Panc1 (cell line): ENCODE measurements around the gene SOX12. TPM values are rescaled to one million over a fixed set of nuclear protein-coding genes. Genes with fewer than 3 reads are reported as not detected.

ENCODE experiments used
- ATAC-seq: fragments of 200-7000 bp; cut with Tn5 transposase; 2 replicates; pipeline ENCODE4 v1.9.1; 2020; ENCODE audit warnings: mild to moderate bottlenecking, moderate library complexity
- BruUV-seq: library from RNA; stranded (reverse); fragments of 400-500 nt; replicated peaks from 2 replicates; lab custom pipeline; 2021; lab: Mats Ljungman, UMichigan
- CTCF ChIA-PET: fragments of 300-600 bp; sonication (Branson Sonifier 250); formaldehyde crosslinking; loops from one replicate; lab custom pipeline; 2022; ENCODE audit warnings: antibody characterized with exemption; lab: Charles Lee
- POLR2A ChIA-PET: fragments of 300-600 bp; sonication (Branson Sonifier 250); formaldehyde crosslinking; loops from one replicate; lab custom pipeline; 2022; ENCODE audit warnings: antibody characterized with exemption; lab: Charles Lee
- DNase-seq: peaks from one replicate; pipeline ENCODE4 v3.0.0-alpha.2; 2010; ENCODE audit warnings: low read depth, low spot score
- H3K27ac ChIP-seq: 2 replicates; pipeline ENCODE4 v1.5.1; 2011; ENCODE audit warnings: mild to moderate bottlenecking, low read length, inconsistent platforms
- H3K27me3 ChIP-seq: fragments of 200-500 bp; sonication (Bioruptor generic); 2 replicates; pipeline ENCODE4 v1.6.0; 2014; ENCODE audit warnings: low read length, inconsistent platforms; ENCODE audit not compliant: control insufficient read depth, insufficient read depth
- H3K36me3 ChIP-seq: fragments of 200-500 bp; sonication (Bioruptor generic); 2 replicates; pipeline ENCODE4 v1.5.1; 2014; ENCODE audit warnings: inconsistent platforms, mild to moderate bottlenecking, low read length, moderate library complexity; ENCODE audit not compliant: control insufficient read depth, insufficient read depth
- H3K4me1 ChIP-seq: 2 replicates; pipeline ENCODE4 v1.5.1; 2011; ENCODE audit warnings: inconsistent platforms, mild to moderate bottlenecking, low read length, moderate library complexity; ENCODE audit not compliant: control insufficient read depth, insufficient read depth
- H3K4me3 ChIP-seq, 2 experiments: 2 replicates each; pipeline ENCODE4 v1.5.1; 2011 to 2012; ENCODE audit warnings: low read depth in 2 of 2, low read length in 2 of 2, mild to moderate bottlenecking in 2 of 2, inconsistent platforms in 1 of 2, moderate library complexity in 1 of 2
- H3K9me3 ChIP-seq: fragments of 200-500 bp; sonication (Bioruptor generic); 2 replicates; pipeline ENCODE4 v1.5.1; 2014; ENCODE audit warnings: low read depth, mild to moderate bottlenecking, inconsistent platforms, low read length, moderate library complexity; ENCODE audit not compliant: control insufficient read depth, insufficient read depth
- POLR2AphosphoS5 ChIP-seq: IDR thresholded peaks from 2 replicates; pipeline ENCODE4 v1.6.1; 2012; ENCODE audit warnings: mild to moderate bottlenecking, low read depth, low read length, moderate library complexity
- SIN3A ChIP-seq: IDR thresholded peaks from 2 replicates; pipeline ENCODE4 v1.6.1; 2012; ENCODE audit warnings: low read depth, mild to moderate bottlenecking, low read length, moderate library complexity, borderline replicate concordance; ENCODE audit not compliant: insufficient read depth
- TCF7L2 ChIP-seq: IDR thresholded peaks from 2 replicates; pipeline ENCODE4 v1.6.1; 2011; ENCODE audit warnings: mild to moderate bottlenecking, low read depth, low read length, inconsistent platforms
- in situ Hi-C: cut with HindIII; loops from 2 replicates; pipeline ENCODE4 v1.10.0; 2016; ENCODE audit warnings: low sequenced_read_pairs, low pct_unique_long_range_greater_than_20kb
- intact Hi-C: fragments of 100-400 bp; cut with micrococcal nuclease; formaldehyde crosslinking; loops from one replicate; pipeline ENCODE4 v1.10.0; 2022; ENCODE audit not compliant: unreplicated experiment
- total RNA-seq: library from RNA; stranded (reverse); gene quantifications from one replicate; pipeline ENCODE4 v1.2.1, GENCODE V29; 2021; ENCODE audit not compliant: unreplicated experiment
- TF ChIP-seq, protein P1 (sequence below), 2 experiments: IDR thresholded peaks; 2 replicates each; pipeline ENCODE4 v1.6.1; 2011 to 2012; ENCODE audit warnings: low read depth in 2 of 2, control low read depth in 1 of 2, low read length in 1 of 2, mild to moderate bottlenecking in 1 of 2, moderate library complexity in 1 of 2; ENCODE audit not compliant: insufficient read depth in 1 of 2
- TF ChIP-seq, protein P2 (sequence below): fragments of 450-650 bp; IDR thresholded peaks from 2 replicates; pipeline ENCODE4 v1.5.1; 2017; ENCODE audit warnings: mild to moderate bottlenecking

SOX12 gene
- total RNA-seq, 1 experiment from 2014 or later = 48.6 TPM

DNA sequence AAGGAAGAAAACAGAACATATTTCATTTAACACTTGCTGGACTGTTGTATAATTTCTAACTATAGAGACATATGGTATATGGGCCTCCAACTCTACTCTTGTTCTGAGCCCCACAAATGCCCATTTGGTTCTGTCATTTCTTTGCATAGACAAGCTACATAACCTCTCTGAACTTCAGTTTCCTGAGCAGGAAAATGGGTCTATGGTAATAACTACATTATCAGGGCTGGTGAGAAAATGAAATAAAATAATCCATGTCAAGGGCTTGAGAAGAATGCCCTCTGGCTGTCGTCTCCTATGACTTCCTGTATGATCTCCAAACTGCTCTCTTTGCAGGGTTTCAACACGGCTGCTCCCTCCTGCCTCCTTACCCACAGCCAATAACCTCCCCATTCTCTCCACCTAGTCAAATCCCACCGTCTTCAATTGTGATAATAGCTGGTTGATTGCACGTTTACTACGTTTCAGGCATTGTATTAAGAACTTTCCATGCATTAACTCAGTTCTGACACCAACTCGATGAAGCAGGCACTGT, 16.0 kb upstream of the SOX12 start:
- peak overlapping the region; percentile 39 to 65 for H3K4me3 ChIP-seq
- TF ChIP-seq TCF7L2 (no peak), SIN3A (no peak)
- TF ChIP-seq, protein P1, sequence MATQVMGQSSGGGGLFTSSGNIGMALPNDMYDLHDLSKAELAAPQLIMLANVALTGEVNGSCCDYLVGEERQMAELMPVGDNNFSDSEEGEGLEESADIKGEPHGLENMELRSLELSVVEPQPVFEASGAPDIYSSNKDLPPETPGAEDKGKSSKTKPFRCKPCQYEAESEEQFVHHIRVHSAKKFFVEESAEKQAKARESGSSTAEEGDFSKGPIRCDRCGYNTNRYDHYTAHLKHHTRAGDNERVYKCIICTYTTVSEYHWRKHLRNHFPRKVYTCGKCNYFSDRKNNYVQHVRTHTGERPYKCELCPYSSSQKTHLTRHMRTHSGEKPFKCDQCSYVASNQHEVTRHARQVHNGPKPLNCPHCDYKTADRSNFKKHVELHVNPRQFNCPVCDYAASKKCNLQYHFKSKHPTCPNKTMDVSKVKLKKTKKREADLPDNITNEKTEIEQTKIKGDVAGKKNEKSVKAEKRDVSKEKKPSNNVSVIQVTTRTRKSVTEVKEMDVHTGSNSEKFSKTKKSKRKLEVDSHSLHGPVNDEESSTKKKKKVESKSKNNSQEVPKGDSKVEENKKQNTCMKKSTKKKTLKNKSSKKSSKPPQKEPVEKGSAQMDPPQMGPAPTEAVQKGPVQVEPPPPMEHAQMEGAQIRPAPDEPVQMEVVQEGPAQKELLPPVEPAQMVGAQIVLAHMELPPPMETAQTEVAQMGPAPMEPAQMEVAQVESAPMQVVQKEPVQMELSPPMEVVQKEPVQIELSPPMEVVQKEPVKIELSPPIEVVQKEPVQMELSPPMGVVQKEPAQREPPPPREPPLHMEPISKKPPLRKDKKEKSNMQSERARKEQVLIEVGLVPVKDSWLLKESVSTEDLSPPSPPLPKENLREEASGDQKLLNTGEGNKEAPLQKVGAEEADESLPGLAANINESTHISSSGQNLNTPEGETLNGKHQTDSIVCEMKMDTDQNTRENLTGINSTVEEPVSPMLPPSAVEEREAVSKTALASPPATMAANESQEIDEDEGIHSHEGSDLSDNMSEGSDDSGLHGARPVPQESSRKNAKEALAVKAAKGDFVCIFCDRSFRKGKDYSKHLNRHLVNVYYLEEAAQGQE (IDR thresholded peaks at IDR 0.05; ENCODE audit: insufficient read depth in 1 of 2, low read depth in 2 of 2, low read length in 1 of 2) = no peak
- intact Hi-C loops (no loop called here), in situ Hi-C loops (no loop called here)
- ChIA-PET CTCF (no interaction called here), POLR2A (no interaction called here)
- H3K27me3 ChIP-seq = no peaks in the 10 kb centered on the region
- no peaks in the 10 kb centered on the region for H3K36me3 ChIP-seq
- no peak for DNase-seq
- H3K27ac ChIP-seq = peak overlapping the region; percentile 84
- no peak for ATAC-seq
- H3K9me3 ChIP-seq = no peaks in the 10 kb centered on the region
- H3K4me1 ChIP-seq = peaks cover 12% of the 10 kb centered on the region
- no TSS peak for BruUV-seq

DNA sequence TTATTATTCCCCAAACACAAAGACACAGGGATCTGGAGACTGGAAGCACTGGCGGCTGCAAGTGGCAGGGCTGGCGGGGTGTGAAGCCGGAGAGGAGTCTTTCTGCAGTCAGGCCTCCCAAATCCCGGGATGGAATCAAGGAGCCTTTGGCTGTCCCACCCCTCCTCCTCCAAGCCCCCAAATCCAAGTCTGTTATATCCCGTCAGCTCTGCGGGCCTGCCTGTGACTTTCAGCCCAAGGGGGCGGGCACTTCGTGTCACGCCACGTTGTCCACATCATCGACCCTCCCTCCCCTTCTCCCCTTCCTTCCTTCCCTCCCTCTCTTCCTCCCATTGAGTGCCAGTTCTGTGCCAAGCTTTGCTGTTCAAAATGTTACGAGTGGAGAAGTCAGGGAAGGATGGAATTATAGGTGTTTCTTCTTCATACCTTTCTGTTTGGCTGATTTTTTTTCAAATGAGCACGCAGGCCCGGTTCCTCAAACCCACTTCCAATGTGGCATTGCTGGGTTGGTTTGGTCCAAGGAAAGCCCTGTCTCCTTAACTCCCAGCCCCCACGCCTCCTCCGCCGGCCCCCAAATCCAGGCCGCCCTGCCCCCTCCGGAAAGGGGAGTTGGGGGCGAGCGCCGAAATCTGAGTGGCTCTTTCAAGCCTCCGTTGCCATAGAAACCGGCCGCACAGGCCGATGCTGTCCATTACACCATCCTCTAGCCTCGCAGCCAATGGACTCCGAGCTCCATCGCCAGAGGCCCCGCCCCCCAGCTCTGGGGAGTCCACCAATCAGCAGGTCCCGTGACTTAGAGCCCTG, 15.3 kb upstream of the SOX12 start:
- TF ChIP-seq, protein P1 (IDR thresholded peaks at IDR 0.05; ENCODE audit: insufficient read depth in 1 of 2, low read depth in 2 of 2, low read length in 1 of 2) = no peak
- no peak for TF ChIP-seq POLR2AphosphoS5
- TF ChIP-seq, protein P2, sequence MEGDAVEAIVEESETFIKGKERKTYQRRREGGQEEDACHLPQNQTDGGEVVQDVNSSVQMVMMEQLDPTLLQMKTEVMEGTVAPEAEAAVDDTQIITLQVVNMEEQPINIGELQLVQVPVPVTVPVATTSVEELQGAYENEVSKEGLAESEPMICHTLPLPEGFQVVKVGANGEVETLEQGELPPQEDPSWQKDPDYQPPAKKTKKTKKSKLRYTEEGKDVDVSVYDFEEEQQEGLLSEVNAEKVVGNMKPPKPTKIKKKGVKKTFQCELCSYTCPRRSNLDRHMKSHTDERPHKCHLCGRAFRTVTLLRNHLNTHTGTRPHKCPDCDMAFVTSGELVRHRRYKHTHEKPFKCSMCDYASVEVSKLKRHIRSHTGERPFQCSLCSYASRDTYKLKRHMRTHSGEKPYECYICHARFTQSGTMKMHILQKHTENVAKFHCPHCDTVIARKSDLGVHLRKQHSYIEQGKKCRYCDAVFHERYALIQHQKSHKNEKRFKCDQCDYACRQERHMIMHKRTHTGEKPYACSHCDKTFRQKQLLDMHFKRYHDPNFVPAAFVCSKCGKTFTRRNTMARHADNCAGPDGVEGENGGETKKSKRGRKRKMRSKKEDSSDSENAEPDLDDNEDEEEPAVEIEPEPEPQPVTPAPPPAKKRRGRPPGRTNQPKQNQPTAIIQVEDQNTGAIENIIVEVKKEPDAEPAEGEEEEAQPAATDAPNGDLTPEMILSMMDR = no peak
- TF ChIP-seq TCF7L2 = no peak
- no peak for TF ChIP-seq SIN3A
- ATAC-seq = peak; percentile 100
- in situ Hi-C loops (no loop called here), intact Hi-C loops (no loop called here)
- Histone ChIP-seq H3K36me3 (no peaks in the 10 kb centered on the region), H3K27me3 (no peaks in the 10 kb centered on the region), H3K9me3 (no peaks in the 10 kb centered on the region), H3K4me3 (peak overlapping the region; percentile 39 to 65), H3K4me1 (peaks cover 12% of the 10 kb centered on the region), H3K27ac (peak overlapping the region; percentile 84)
- ChIA-PET CTCF (interaction anchor here (0.7 to 1.1 kb wide), 3 partner anchors 14 to 32 kb away, joined by 3 to 6 read pairs (median 4); no protein-coding TSS in a partner anchor), POLR2A (interaction anchor here (0.7 kb wide), 1 partner anchor 13 kb away, joined by 7 read pairs; no protein-coding TSS in a partner anchor)
- DNase-seq = no peak
- BruUV-seq = no TSS peak
